Neural progenitor cell (in vitro differentiated cells): ENCODE results near the gene SCIN. TPM values are rescaled to one million over a fixed set of nuclear protein-coding genes. Genes with fewer than 3 reads are reported as not detected.
A peak's percentile ranks its signal among the peaks of the same experiment; 100 is the strongest.

Experiments used
- DNase-seq: peaks from one replicate; pipeline ENCODE4 v3.0.0-alpha.2; 2016; ENCODE audit warnings: low spot score
- H2AFZ ChIP-seq: fragments of 200-600 bp; sonication (generic); replicated peaks from 2 replicates; pipeline ENCODE4 v1.6.1; 2016; ENCODE audit warnings: antibody characterized with exemption
- H3F3A ChIP-seq: fragments of 200-600 bp; sonication (generic); 2 replicates; pipeline ENCODE4 v1.6.1; 2016; ENCODE audit warnings: antibody characterized with exemption, low read depth
- H3K27ac ChIP-seq: fragments of 200-600 bp; sonication (generic); 2 replicates; pipeline ENCODE4 v1.5.1; 2016; ENCODE audit warnings: mild to moderate bottlenecking
- H3K27me3 ChIP-seq: fragments of 200-600 bp; sonication (generic); 2 replicates; pipeline ENCODE4 v1.6.1; 2016; ENCODE audit warnings: mild to moderate bottlenecking, moderate library complexity
- H3K36me3 ChIP-seq: fragments of 200-600 bp; sonication (generic); 2 replicates; pipeline ENCODE4 v1.5.1; 2016
- H3K4me1 ChIP-seq: fragments of 200-600 bp; sonication (generic); 2 replicates; pipeline ENCODE4 v1.6.1; 2016; ENCODE audit warnings: mixed run types
- H3K4me2 ChIP-seq: fragments of 200-600 bp; sonication (generic); 2 replicates; pipeline ENCODE4 v1.6.1; 2016
- H3K4me3 ChIP-seq: fragments of 200-600 bp; sonication (generic); 2 replicates; pipeline ENCODE4 v1.5.1; 2016
- H3K79me2 ChIP-seq: fragments of 200-600 bp; sonication (generic); 2 replicates; pipeline ENCODE4 v1.6.1; 2016; ENCODE audit warnings: low read depth
- H3K9ac ChIP-seq: fragments of 200-600 bp; sonication (generic); 2 replicates; pipeline ENCODE4 v1.6.1; 2016
- H3K9me3 ChIP-seq: fragments of 200-600 bp; sonication (generic); 2 replicates; pipeline ENCODE4 v1.5.1; 2016; ENCODE audit warnings: low read depth
- H4K20me1 ChIP-seq: fragments of 200-600 bp; sonication (generic); 2 replicates; pipeline ENCODE4 v1.6.1; 2016; ENCODE audit warnings: low read depth
- H3K27ac Mint-ChIP-seq: 3 replicates; pipeline ENCODE4 v1.8.0; 2021; ENCODE audit warnings: mixed read lengths
- H3K27me3 Mint-ChIP-seq: 2 replicates; pipeline ENCODE4 v1.8.0; 2022; ENCODE audit warnings: low read depth, mild to moderate bottlenecking, inconsistent platforms, moderate library complexity, mixed read lengths; ENCODE audit not compliant: insufficient read depth
- H3K36me3 Mint-ChIP-seq: 3 replicates; pipeline ENCODE4 v1.8.0; 2021; ENCODE audit warnings: mixed read lengths
- H3K4me1 Mint-ChIP-seq: 3 replicates; pipeline ENCODE4 v1.8.0; 2021; ENCODE audit warnings: mixed read lengths
- H3K4me3 Mint-ChIP-seq: 3 replicates; pipeline ENCODE4 v1.8.0; 2021; ENCODE audit warnings: mild to moderate bottlenecking, moderate library complexity, mixed read lengths
- H3K9me3 Mint-ChIP-seq: 3 replicates; pipeline ENCODE4 v1.8.0; 2020; ENCODE audit warnings: mixed read lengths
- CTCF ChIP-seq: fragments of 200-600 bp; sonication (generic); IDR thresholded peaks from 2 replicates; pipeline ENCODE4 v1.5.1; 2017; ENCODE audit warnings: antibody characterized with exemption, mild to moderate bottlenecking
- EZH2 ChIP-seq: fragments of 200-600 bp; sonication (generic); IDR thresholded peaks from 2 replicates; pipeline ENCODE4 v1.6.1; 2017; ENCODE audit warnings: antibody characterized with exemption, mild to moderate bottlenecking, moderate library complexity
- EZH2phosphoT487 ChIP-seq: fragments of 200-600 bp; sonication (generic); IDR thresholded peaks from 2 replicates; pipeline ENCODE4 v1.6.1; 2017; ENCODE audit warnings: antibody characterized with exemption
- total RNA-seq: library from RNA; depleted of rRNA; stranded (reverse); fragments of >200 nt; gene quantifications from 2 replicates; pipeline ENCODE4 v1.2.3, GENCODE V29; 2015; ENCODE audit warnings: low replicate concordance

The SCIN gene
- total RNA-seq, 1 donor from 2014 or later: not detected

GRCh38 chr7:12674053-12674452 is 103.5 kb downstream of the SCIN start:
- H3K27ac Mint-ChIP-seq: no peak overlapping the region
- H3K27me3 ChIP-seq: no peaks in the 10 kb centered on the region
- no peak overlapping the region for H3K4me3 ChIP-seq
- H3F3A ChIP-seq: no peaks in the 10 kb centered on the region
- no peaks in the 10 kb centered on the region for H3K9me3 ChIP-seq
- H3K9me3 Mint-ChIP-seq: peaks cover 17% of the 10 kb centered on the region
- no peak for DNase-seq
- H3K4me2 ChIP-seq: no peak overlapping the region
- no peak overlapping the region for H3K4me3 Mint-ChIP-seq
- peaks cover 2% of the 10 kb centered on the region for H3K27me3 Mint-ChIP-seq
- no peak overlapping the region for H3K9ac ChIP-seq
- H3K36me3 Mint-ChIP-seq: peaks cover 2% of the 10 kb centered on the region
- H3K27ac ChIP-seq: no peak overlapping the region
- no peaks in the 10 kb centered on the region for H4K20me1 ChIP-seq
- no peaks in the 10 kb centered on the region for H3K4me1 ChIP-seq
- no peak overlapping the region for H2AFZ ChIP-seq
- no peak for TF ChIP-seq CTCF
- TF ChIP-seq EZH2phosphoT487: no peak
- no peak for TF ChIP-seq EZH2
- no peaks in the 10 kb centered on the region for H3K36me3 ChIP-seq
- no peaks in the 10 kb centered on the region for H3K79me2 ChIP-seq
- H3K4me1 Mint-ChIP-seq: no peaks in the 10 kb centered on the region

- no peak overlapping the region for H3K4me3 ChIP-seq
- no peaks in the 10 kb centered on the region for H3K27me3 ChIP-seq
- no peak overlapping the region for H3K27ac ChIP-seq
- no peak for TF ChIP-seq EZH2
- no peak for TF ChIP-seq EZH2phosphoT487
- TF ChIP-seq CTCF: peak; percentile 58
- Mint-ChIP-seq H3K27me3 (peaks cover 2% of the 10 kb centered on the region), H3K4me1 (no peaks in the 10 kb centered on the region), H3K9me3 (peaks cover 17% of the 10 kb centered on the region), H3K27ac (no peak overlapping the region), H3K36me3 (peaks cover 2% of the 10 kb centered on the region), H3K4me3 (no peak overlapping the region)
- H3K9me3 ChIP-seq: no peaks in the 10 kb centered on the region
- no peaks in the 10 kb centered on the region for H3K36me3 ChIP-seq
- H3K4me1 ChIP-seq: no peaks in the 10 kb centered on the region
- peak overlapping the region; percentile 12 for H2AFZ ChIP-seq
- no peak overlapping the region for H3K9ac ChIP-seq
- no peaks in the 10 kb centered on the region for H3F3A ChIP-seq
- H3K4me2 ChIP-seq: no peak overlapping the region
- peak; percentile 41 for DNase-seq
- H4K20me1 ChIP-seq: no peaks in the 10 kb centered on the region
- H3K79me2 ChIP-seq: no peaks in the 10 kb centered on the region
Measured at GRCh38 chr7:12674861-12675260, 104.3 kb downstream of the SCIN start.

- Histone ChIP-seq H3K79me2 (peaks cover 14% of the 10 kb centered on the region), H2AFZ (no peak overlapping the region), H3K36me3 (no peaks in the 10 kb centered on the region), H3K9ac (no peak overlapping the region), H3K4me2 (no peak overlapping the region), H3K27me3 (peaks cover 7% of the 10 kb centered on the region), H3K27ac (no peak overlapping the region), H3K4me1 (peaks cover 7% of the 10 kb centered on the region), H4K20me1 (no peaks in the 10 kb centered on the region), H3K9me3 (no peaks in the 10 kb centered on the region), H3K4me3 (no peak overlapping the region), H3F3A (peaks cover 10% of the 10 kb centered on the region)
- peaks cover 11% of the 10 kb centered on the region for H3K4me1 Mint-ChIP-seq
- TF ChIP-seq EZH2phosphoT487: no peak
- no peak for TF ChIP-seq EZH2
- TF ChIP-seq CTCF: peak; percentile 47
- H3K36me3 Mint-ChIP-seq: peaks cover 6% of the 10 kb centered on the region
- no peak overlapping the region for H3K27ac Mint-ChIP-seq
- H3K4me3 Mint-ChIP-seq: no peak overlapping the region
- peaks cover 3% of the 10 kb centered on the region for H3K27me3 Mint-ChIP-seq
- H3K9me3 Mint-ChIP-seq: peaks cover 6% of the 10 kb centered on the region
- no peak for DNase-seq
Measured at GRCh38 chr7:12683678-12684585, 113.4 kb downstream of the SCIN start.
